GM12878 (cell line): ENCODE results near the gene MOCOS. TPM values are rescaled to one million over a fixed set of nuclear protein-coding genes. Genes with fewer than 3 reads are reported as not detected.

Experiments used
- ATAC-seq: fragments of 200-7000 bp; cut with Tn5 transposase; 3 replicates; pipeline ENCODE4 v1.9.1; 2020; ENCODE audit warnings: mild to moderate bottlenecking, moderate library complexity
- BruUV-seq: library from RNA; stranded (reverse); fragments of 400-500 nt; replicated peaks from 2 replicates; lab custom pipeline; 2021; lab: Mats Ljungman, UMichigan
- CTCF ChIA-PET: fragments of 300-600 bp; sonication (Branson Sonifier 250); formaldehyde crosslinking; extraction: SDS; loops from one replicate; lab custom pipeline; 2021; ENCODE audit warnings: inconsistent platforms; lab: Yijun Ruan, JAX
- POLR2A ChIA-PET: fragments of 350-600 bp; formaldehyde crosslinking; extraction: SDS; loops from one replicate; lab custom pipeline; 2021; ENCODE audit warnings: inconsistent platforms; lab: Charles Lee
- RAD21 ChIA-PET: fragments of 300-600 bp; sonication (Branson Sonifier 250); formaldehyde crosslinking; loops from one replicate; lab custom pipeline; 2023; ENCODE audit warnings: antibody characterized with exemption; ENCODE audit not compliant: unreplicated experiment; lab: Charles Lee
- SMC1A ChIA-PET: fragments of 300-600 bp; sonication (Branson Sonifier 250); formaldehyde crosslinking; loops from one replicate; lab custom pipeline; 2023; ENCODE audit not compliant: unreplicated experiment, uncharacterized antibody; lab: Charles Lee
- DNase-seq: peaks from one replicate; pipeline ENCODE4 v3.0.0-alpha.2; 2011; ENCODE audit warnings: low read depth, low spot score
- FAIRE-seq: peaks from 3 replicates; lab custom pipeline; 2011; peaks lifted over from hg19 to GRCh38; lab: Jason Lieb, UNC
- H2AFZ ChIP-seq: 2 replicates; pipeline ENCODE4 v1.6.0; 2011; ENCODE audit warnings: low read depth, low read length, control low read depth; ENCODE audit not compliant: control insufficient read depth
- H3K27ac ChIP-seq: 2 replicates; pipeline ENCODE4 v1.5.1; 2011; ENCODE audit warnings: control low read depth; ENCODE audit not compliant: control insufficient read depth, insufficient read depth
- H3K27me3 ChIP-seq, 2 experiments: replicated peaks in 1 of 2; 2 replicates each; pipeline versions ENCODE4 v1.6.0 to v1.6.1; 2011; ENCODE audit warnings: low read length in 1 of 2; ENCODE audit not compliant: control insufficient read depth in 2 of 2, insufficient read depth in 2 of 2
- H3K36me3 ChIP-seq, 2 experiments: 2 replicates each; pipeline ENCODE4 v1.5.1; 2011; ENCODE audit warnings: low read length in 1 of 2; ENCODE audit not compliant: control insufficient read depth in 2 of 2, insufficient read depth in 2 of 2
- H3K4me1 ChIP-seq: 2 replicates; pipeline ENCODE4 v1.6.1; 2011; ENCODE audit warnings: mild to moderate bottlenecking, low read length, moderate library complexity, mixed read lengths; ENCODE audit not compliant: control insufficient read depth, insufficient read depth
- H3K4me2 ChIP-seq: 2 replicates; pipeline ENCODE4 v1.6.0; 2011; ENCODE audit warnings: control low read depth; ENCODE audit not compliant: control insufficient read depth, insufficient read depth
- H3K4me3 ChIP-seq: fragments of 200-600 bp; sonication (generic); 2 replicates; pipeline ENCODE4 v1.5.1; 2016
- H3K79me2 ChIP-seq: 2 replicates; pipeline ENCODE4 v1.6.0; 2011; ENCODE audit warnings: low read length; ENCODE audit not compliant: control insufficient read depth, insufficient read depth
- H3K9ac ChIP-seq: 2 replicates; pipeline ENCODE4 v1.8.0; 2011; ENCODE audit warnings: low read length, control low read depth, mixed read lengths; ENCODE audit not compliant: control insufficient read depth, insufficient read depth
- H3K9me3 ChIP-seq: replicated peaks from 3 replicates; pipeline ENCODE4 v1.5.1; 2011; ENCODE audit warnings: mild to moderate bottlenecking, low read length; ENCODE audit not compliant: control insufficient read depth, insufficient read depth
- H4K20me1 ChIP-seq: 2 replicates; pipeline ENCODE4 v1.6.0; 2011; ENCODE audit not compliant: control insufficient read depth, insufficient read depth
- DPF2 ChIP-seq: fragments of 450-650 bp; IDR thresholded peaks from 2 replicates; pipeline ENCODE4 v1.6.1; 2017; ENCODE audit warnings: mild to moderate bottlenecking
- EED ChIP-seq: sonication (generic); IDR thresholded peaks from 2 replicates; pipeline ENCODE4 v1.6.1; 2016; ENCODE audit warnings: antibody characterized with exemption, low read depth
- IKZF1 ChIP-seq: fragments of 450-650 bp; conservative IDR thresholded peaks from 2 replicates; pipeline ENCODE4 v1.6.1; 2017; ENCODE audit warnings: antibody characterized with exemption, mild to moderate bottlenecking
- LARP7 ChIP-seq: fragments of 450-650 bp; IDR thresholded peaks from 2 replicates; pipeline ENCODE4 v1.6.1; 2017; ENCODE audit warnings: mild to moderate bottlenecking
- NR2F1 ChIP-seq: fragments of 450-650 bp; conservative IDR thresholded peaks from 2 replicates; pipeline ENCODE4 v1.6.1; 2017; ENCODE audit warnings: mild to moderate bottlenecking
- PKNOX1 ChIP-seq: fragments of 450-650 bp; IDR thresholded peaks from 2 replicates; pipeline ENCODE4 v1.6.1; 2016; ENCODE audit warnings: mild to moderate bottlenecking
- SIN3A ChIP-seq: IDR thresholded peaks from 2 replicates; pipeline ENCODE4 v1.6.1; 2012; ENCODE audit warnings: low read depth, low read length, improper control_type of control experiment
- SREBF2 ChIP-seq: IDR thresholded peaks from 2 replicates; pipeline ENCODE4 v1.6.1; 2012; ENCODE audit warnings: mild to moderate bottlenecking, low read length
- STAT3 ChIP-seq: IDR thresholded peaks from 2 replicates; pipeline ENCODE4 v1.6.1; 2011; ENCODE audit warnings: low read depth, low read length, improper control_type of control experiment
- TAF1 ChIP-seq: IDR thresholded peaks from 2 replicates; pipeline ENCODE4 v1.6.1; 2011; ENCODE audit warnings: mild to moderate bottlenecking, low read depth, low read length, borderline replicate concordance
- ZNF384 ChIP-seq: IDR thresholded peaks from 2 replicates; pipeline ENCODE4 v1.6.1; 2012; ENCODE audit warnings: low read depth, mild to moderate bottlenecking, low read length, improper control_type of control experiment, borderline replicate concordance
- ZZZ3 ChIP-seq: IDR thresholded peaks from 2 replicates; pipeline ENCODE4 v1.6.1; 2011; ENCODE audit warnings: low read depth; ENCODE audit not compliant: control insufficient read depth, insufficient read length
- WGBS: methylation state at CpG from one replicate; pipeline ENCODE4 v1.1.6; 2016; ENCODE audit warnings: low lambda C conversion rate; ENCODE audit not compliant: insufficient replicate concordance, insufficient coverage; ENCODE audit errors: missing lambda C conversion rate; 5-methylcytosine and 5-hydroxymethylcytosine counted together
- in situ Hi-C: fragments of 300-500 bp; cut with MboI; formaldehyde crosslinking; loops from 9 replicates; pipeline ENCODE4 v1.14.3; 2018; ENCODE audit warnings: mixed read lengths
- intact Hi-C: fragments of 100-400 bp; cut with micrococcal nuclease; formaldehyde crosslinking; loops from one replicate; pipeline ENCODE4 v1.14.2; 2022; ENCODE audit not compliant: unreplicated experiment
- polyA plus RNA-seq, 11 experiments: library from polyadenylated mRNA; depleted of rRNA in 4 of 11; unstranded in 6 of 11; stranded (reverse) in 5 of 11; fragments of >200 nt; fragmentation: Nextera tagmentation in 4 of 11; fragmentation: Illumina TruSeq in 1 of 11; extraction: Ambion mirVana in 4 of 11; extraction: Trizol in 1 of 11; gene quantifications; 1 replicate in 1 of 11; 2 replicates in 10 of 11; pipeline versions ENCODE4 v1.2.1 to v1.2.3, GENCODE V29; 2011 to 2016; ENCODE audit warnings: inconsistent platforms in 2 of 11, missing spikeins in 2 of 11, low read depth in 1 of 11
- total RNA-seq, 4 experiments: library from RNA; depleted of rRNA in 3 of 4; stranded (reverse); fragments of >200 nt in 3 of 4; fragmentation: Illumina TruSeq in 1 of 4; extraction: Trizol in 1 of 4; gene quantifications; 2 replicates each; pipeline versions ENCODE4 v1.2.1 to v1.2.3, GENCODE V29; 2013 to 2021
- TF ChIP-seq, protein P1 (sequence below): IDR thresholded peaks from 2 replicates; pipeline ENCODE4 v1.6.1; 2011; ENCODE audit warnings: borderline replicate concordance, low read depth, mild to moderate bottlenecking, moderate library complexity, mixed read lengths, low read length; ENCODE audit not compliant: insufficient read depth; ENCODE audit errors: extremely low read length

MOCOS gene
- total and polyA plus RNA-seq, 10 of the 15 experiments (the other 5 are each of a cell fraction or from before 2014, with no cell fraction given), result 0.16 to 0.56 (median 0.33) TPM

DNA sequence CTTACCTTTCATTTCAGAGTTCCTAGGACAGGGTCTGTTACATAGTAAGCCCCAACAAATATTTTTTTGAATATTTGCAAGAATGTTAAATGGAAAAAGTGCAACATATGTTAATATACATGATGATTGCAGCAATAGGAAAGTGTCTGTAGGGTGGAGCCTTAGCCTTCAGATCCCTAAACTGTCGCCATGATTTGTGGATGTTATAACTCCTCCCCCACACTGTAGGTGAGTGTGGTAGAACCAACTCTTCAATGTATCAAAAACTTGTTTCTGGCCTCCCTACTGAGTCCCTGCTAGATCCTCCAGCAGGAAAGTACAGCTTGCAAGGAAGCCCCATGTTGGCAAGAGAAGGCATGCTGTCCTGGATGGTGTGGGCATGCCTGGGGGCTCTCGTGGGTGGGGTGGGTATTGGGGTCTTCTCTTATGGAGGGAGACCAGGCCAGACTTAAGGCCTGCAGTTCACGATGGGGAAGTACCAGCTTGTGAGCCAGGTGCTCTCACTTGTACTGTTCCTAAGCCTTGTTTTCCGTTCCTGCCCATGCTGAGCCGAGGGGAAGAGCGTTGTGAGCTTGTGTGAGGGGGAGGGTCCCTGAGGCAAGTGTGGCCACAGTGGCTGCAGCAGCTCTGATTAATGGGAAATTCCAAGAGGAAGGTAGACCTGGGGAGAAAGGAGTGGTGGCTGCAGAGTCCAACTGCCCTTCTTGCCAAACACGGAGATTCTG is 121.6 kb downstream of the MOCOS start (continued):
- no peak for TF ChIP-seq PKNOX1
- TF ChIP-seq ZNF384, result no peak
- TF ChIP-seq LARP7, result no peak
- TF ChIP-seq TAF1, result no peak
- no peak for TF ChIP-seq STAT3
- no peak for TF ChIP-seq EED

- intact Hi-C loops, result no loop called here
- Histone ChIP-seq H3K4me1 (no peaks in the 10 kb centered on the region), H3K4me2 (no peak overlapping the region), H4K20me1 (no peaks in the 10 kb centered on the region), H3K79me2 (peaks cover 9% of the 10 kb centered on the region), H2AFZ (no peak overlapping the region), H3K4me3 (no peak overlapping the region), H3K36me3 (no peaks in the 10 kb centered on the region), H3K27me3 (0 out of 4 replicates have a peak, but pooled peaks cover 0 to under 1% of the 10 kb centered on the region in 2 experiments), H3K9ac (no peak overlapping the region), H3K27ac (no peak overlapping the region), H3K9me3 (no peaks in the 10 kb centered on the region)
- no TSS peak for BruUV-seq
- in situ Hi-C loops, result no loop called here
- FAIRE-seq, result no peak
- ChIA-PET RAD21 (interaction anchor here (1.0 to 14.2 kb wide), 13 partner anchors 8 to 254 kb away, joined by 3 to 126 read pairs (median 4); partner anchors contain the start of gene FHOD3), SMC1A (interaction anchor here (0.5 to 5.6 kb wide), 15 partner anchors 10 to 455 kb away, joined by 3 to 19 read pairs (median 4); no protein-coding TSS in a partner anchor), CTCF (interaction anchor here (2.5 kb wide), 1 partner anchor 11 kb away, joined by 10 read pairs; the partner anchor contains the start of gene FHOD3), POLR2A (interaction anchor here (0.6 to 1.8 kb wide), 6 partner anchors 10 to 57 kb away, joined by 3 to 8 read pairs (median 4); no protein-coding TSS in a partner anchor)
- 53% methylated on average over 11 of the region's 11 CpGs for WGBS
- peak; percentile 34 for ATAC-seq
- no peak for DNase-seq
- TF ChIP-seq ZZZ3, result no peak
- TF ChIP-seq SIN3A, result no peak
- peak; percentile 51; the same call in 1 of the 2 replicates for TF ChIP-seq NR2F1
- TF ChIP-seq, protein P1, sequence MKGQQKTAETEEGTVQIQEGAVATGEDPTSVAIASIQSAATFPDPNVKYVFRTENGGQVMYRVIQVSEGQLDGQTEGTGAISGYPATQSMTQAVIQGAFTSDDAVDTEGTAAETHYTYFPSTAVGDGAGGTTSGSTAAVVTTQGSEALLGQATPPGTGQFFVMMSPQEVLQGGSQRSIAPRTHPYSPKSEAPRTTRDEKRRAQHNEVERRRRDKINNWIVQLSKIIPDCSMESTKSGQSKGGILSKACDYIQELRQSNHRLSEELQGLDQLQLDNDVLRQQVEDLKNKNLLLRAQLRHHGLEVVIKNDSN, result no peak
- no peak for TF ChIP-seq SREBF2
- 0 out of 2 replicates have a peak, but pooled peaks have one; percentile 9 for TF ChIP-seq DPF2
- TF ChIP-seq IKZF1, result peak; percentile 47
These were observed 122.4 kb downstream of the MOCOS start for GRCh38 chr18:36309436-36310391.
